H9 (cell line): ENCODE data around the gene ZC3H15. TPM values are rescaled to one million over a fixed set of nuclear protein-coding genes. Genes with fewer than 3 reads are reported as not detected.
A peak's percentile ranks its signal among the peaks of the same experiment; 100 is the strongest.
"Not testable (repeated sequence)": the region's sequence is repeated elsewhere in the genome, so short reads cannot be mapped to it uniquely, and the experiment has no call there.

Source experiments
- DNase-seq: peaks from one replicate; pipeline ENCODE4 v3.0.0-alpha.2; 2017
- H2AFZ ChIP-seq: one replicate; pipeline ENCODE4 v1.6.1; 2013; ENCODE audit warnings: mild to moderate bottlenecking, low read length, control low read depth, moderate library complexity
- H2AK5ac ChIP-seq: 2 replicates; pipeline ENCODE4 v1.6.1; 2013; ENCODE audit warnings: low read length, control low read depth, mixed read lengths; ENCODE audit not compliant: insufficient read length
- H2BK120ac ChIP-seq: one replicate; pipeline ENCODE4 v1.6.1; 2013; ENCODE audit warnings: low read depth, mild to moderate bottlenecking, low read length, control low read depth, inconsistent platforms; ENCODE audit not compliant: poor library complexity, severe bottlenecking
- H2BK12ac ChIP-seq: 2 replicates; pipeline ENCODE4 v1.6.1; 2013; ENCODE audit warnings: low read length, control low read depth, mixed read lengths, low read depth; ENCODE audit not compliant: insufficient read length
- H2BK15ac ChIP-seq: 2 replicates; pipeline ENCODE4 v1.6.1; 2013; ENCODE audit warnings: low read depth, low read length, control low read depth
- H2BK20ac ChIP-seq: one replicate; pipeline ENCODE4 v1.6.1; 2013; ENCODE audit warnings: low read depth, mild to moderate bottlenecking, low read length, control low read depth, inconsistent platforms; ENCODE audit not compliant: poor library complexity, severe bottlenecking
- H2BK5ac ChIP-seq: 2 replicates; pipeline ENCODE4 v1.6.1; 2013; ENCODE audit warnings: low read length, control low read depth, mixed read lengths; ENCODE audit not compliant: insufficient read length
- H3K14ac ChIP-seq: 2 replicates; pipeline ENCODE4 v1.6.1; 2013; ENCODE audit warnings: low read length, control low read depth; ENCODE audit not compliant: insufficient read depth
- H3K18ac ChIP-seq: 2 replicates; pipeline ENCODE4 v1.6.1; 2013; ENCODE audit warnings: low read depth, mild to moderate bottlenecking, mixed read lengths, low read length, control low read depth; ENCODE audit not compliant: insufficient read length
- H3K23ac ChIP-seq: 2 replicates; pipeline ENCODE4 v1.6.1; 2013; ENCODE audit warnings: low read length, control low read depth, mixed read lengths, low read depth; ENCODE audit not compliant: insufficient read length
- H3K23me2 ChIP-seq: 2 replicates; pipeline ENCODE4 v1.6.1; 2013; ENCODE audit warnings: low read depth, mild to moderate bottlenecking, mixed read lengths, low read length, control low read depth; ENCODE audit not compliant: insufficient read length, poor library complexity, severe bottlenecking
- H3K27ac ChIP-seq: 2 replicates; pipeline ENCODE4 v1.5.1; 2013; ENCODE audit warnings: low read length, control low read depth, mixed read lengths, low read depth; ENCODE audit not compliant: insufficient read length
- H3K27me3 ChIP-seq: 2 replicates; pipeline ENCODE4 v1.6.1; 2013; ENCODE audit warnings: low read length, control low read depth, inconsistent platforms; ENCODE audit not compliant: insufficient read depth
- H3K4ac ChIP-seq: 2 replicates; pipeline ENCODE4 v1.6.1; 2013; ENCODE audit warnings: low read depth, mild to moderate bottlenecking, control low read depth, inconsistent platforms, low read length, moderate library complexity
- H3K4me1 ChIP-seq: 2 replicates; pipeline ENCODE4 v1.6.1; 2013; ENCODE audit warnings: low read length, control low read depth, inconsistent platforms; ENCODE audit not compliant: insufficient read depth
- H3K4me2 ChIP-seq: 2 replicates; pipeline ENCODE4 v1.6.1; 2013; ENCODE audit warnings: low read length, control low read depth, mixed read lengths; ENCODE audit not compliant: insufficient read length, insufficient read depth
- H3K56ac ChIP-seq: 2 replicates; pipeline ENCODE4 v1.6.1; 2013; ENCODE audit warnings: low read depth, mild to moderate bottlenecking, mixed read lengths, low read length, control low read depth; ENCODE audit not compliant: insufficient read length
- H3K79me1 ChIP-seq: 2 replicates; pipeline ENCODE4 v1.6.1; 2013; ENCODE audit warnings: low read depth, mild to moderate bottlenecking, moderate library complexity, low read length, control low read depth, inconsistent platforms; ENCODE audit not compliant: insufficient read depth, poor library complexity, severe bottlenecking
- H3K79me2 ChIP-seq: 2 replicates; pipeline ENCODE4 v1.6.1; 2013; ENCODE audit warnings: low read length, control low read depth, inconsistent platforms; ENCODE audit not compliant: insufficient read depth
- H3K9ac ChIP-seq: 2 replicates; pipeline ENCODE4 v1.6.1; 2013; ENCODE audit warnings: low read length, control low read depth, mixed read lengths; ENCODE audit not compliant: insufficient read length; ENCODE audit errors: extremely low read depth
- H3K9me3 ChIP-seq: one replicate; pipeline ENCODE4 v1.6.1; 2013; ENCODE audit warnings: low read depth, low read length, inconsistent platforms; ENCODE audit not compliant: control insufficient read depth
- H3T11ph ChIP-seq: one replicate; pipeline ENCODE4 v1.6.1; 2013; ENCODE audit warnings: mild to moderate bottlenecking, low read length, control low read depth, inconsistent platforms
- H4K20me1 ChIP-seq: one replicate; pipeline ENCODE4 v1.6.1; 2013; ENCODE audit not compliant: control insufficient read depth, insufficient read length, insufficient read depth
- H4K5ac ChIP-seq: 2 replicates; pipeline ENCODE4 v1.6.1; 2013; ENCODE audit warnings: low read depth, mild to moderate bottlenecking, mixed read lengths, low read length, control low read depth; ENCODE audit not compliant: insufficient read length
- H4K8ac ChIP-seq: replicated peaks from 2 replicates; pipeline ENCODE4 v1.6.1; 2013; ENCODE audit warnings: low read length, control low read depth, mixed read lengths, low read depth; ENCODE audit not compliant: insufficient read length
- H4K91ac ChIP-seq: 2 replicates; pipeline ENCODE4 v1.6.1; 2013; ENCODE audit warnings: low read depth, mild to moderate bottlenecking, moderate library complexity, mixed read lengths, low read length, control low read depth; ENCODE audit not compliant: insufficient read length
- H3K27ac Mint-ChIP-seq, 3 experiments: 2 replicates in 2 of 3; 3 replicates in 1 of 3; pipeline ENCODE4 v1.8.0; 2020 to 2021; ENCODE audit warnings: mixed read lengths in 3 of 3, mild to moderate bottlenecking in 1 of 3, moderate library complexity in 1 of 3
- H3K27me3 Mint-ChIP-seq: 2 replicates; pipeline ENCODE4 v1.8.0; 2021; ENCODE audit warnings: low read depth, mild to moderate bottlenecking, moderate library complexity, mixed read lengths
- H3K36me3 Mint-ChIP-seq, 3 experiments: 2 replicates in 2 of 3; 3 replicates in 1 of 3; pipeline ENCODE4 v1.8.0; 2020 to 2021; ENCODE audit warnings: low read depth in 3 of 3, mixed read lengths in 3 of 3; ENCODE audit not compliant: insufficient read depth in 1 of 3
- H3K4me1 Mint-ChIP-seq, 2 experiments: 2 replicates each; pipeline ENCODE4 v1.8.0; 2020; ENCODE audit warnings: mixed read lengths in 2 of 2
- H3K4me3 Mint-ChIP-seq, 2 experiments: 2 replicates in 1 of 2; 3 replicates in 1 of 2; pipeline ENCODE4 v1.8.0; 2020 to 2021; ENCODE audit warnings: mild to moderate bottlenecking in 2 of 2, mixed read lengths in 2 of 2, moderate library complexity in 1 of 2
- H3K9me3 Mint-ChIP-seq, 2 experiments: 2 replicates in 1 of 2; 3 replicates in 1 of 2; pipeline ENCODE4 v1.8.0; 2020; ENCODE audit warnings: mild to moderate bottlenecking in 2 of 2, mixed read lengths in 2 of 2, moderate library complexity in 1 of 2
- CTCF ChIP-seq: fragments of 200-600 bp; sonication (generic); conservative IDR thresholded peaks from 3 replicates; pipeline ENCODE4 v1.8.0; 2021; ENCODE audit warnings: antibody characterized with exemption, mild to moderate bottlenecking
- WGBS: extraction: QIAGEN DNeasy Blood & Tissue Kit; methylation state at CpG from one replicate; pipeline ENCODE4 v1.1.7; 2013; ENCODE audit warnings: missing lambda C conversion rate, low lambda C conversion rate, mixed read lengths; ENCODE audit not compliant: insufficient read length; ENCODE audit errors: extremely low coverage; 5-methylcytosine and 5-hydroxymethylcytosine counted together
- total RNA-seq: library from RNA; stranded (reverse); gene quantifications from 2 replicates; pipeline ENCODE4 v1.2.1, GENCODE V29; 2021

The ZC3H15 gene
- total RNA-seq, 1 experiment from 2014 or later, result 71.3 TPM

- H2BK15ac ChIP-seq, result no peak overlapping the region
- no peak overlapping the region for H3K4me2 ChIP-seq
- H4K8ac ChIP-seq, result no peak overlapping the region
- no peak for DNase-seq
- H3K4me3 Mint-ChIP-seq, result no peak overlapping the region
- H4K5ac ChIP-seq, result no peak overlapping the region
- no peak overlapping the region for H2BK20ac ChIP-seq
- H3K14ac ChIP-seq, result no peak overlapping the region
- no peak overlapping the region for H3T11ph ChIP-seq
- H2BK12ac ChIP-seq, result no peak overlapping the region
- H3K4ac ChIP-seq, result no peak overlapping the region
- peaks cover 8 to 14% of the 10 kb centered on the region in 2 experiments for H3K4me1 Mint-ChIP-seq
- no peak for TF ChIP-seq CTCF
- H3K9ac ChIP-seq, result no peak overlapping the region
- no peaks in the 10 kb centered on the region for H4K20me1 ChIP-seq
- no peak overlapping the region for H3K56ac ChIP-seq
- no peaks in the 10 kb centered on the region for H3K79me2 ChIP-seq
- H3K27ac ChIP-seq, result no peak overlapping the region
- H2BK5ac ChIP-seq, result no peak overlapping the region
- no peak overlapping the region for H3K23ac ChIP-seq
- H4K91ac ChIP-seq, result no peak overlapping the region
- no peaks in the 10 kb centered on the region for H3K27me3 ChIP-seq
- no peaks in the 10 kb centered on the region for H3K9me3 ChIP-seq
- WGBS, result no CpG with 5 or more reads among the region's 3 CpGs
- no peak overlapping the region for H3K18ac ChIP-seq
- H2AK5ac ChIP-seq, result no peak overlapping the region
- no peaks in the 10 kb centered on the region for H3K4me1 ChIP-seq
- peak overlapping the region in 1 of 3 experiments; percentile 53; a peak in 1 of 7 replicates for H3K27ac Mint-ChIP-seq
- H2AFZ ChIP-seq, result no peak overlapping the region
- H3K36me3 Mint-ChIP-seq, result peaks cover 7 to 18% (median 9%) of the 10 kb centered on the region in 3 experiments; a peak in 6 of 7 replicates
- no peaks in the 10 kb centered on the region for H3K27me3 Mint-ChIP-seq
- peaks cover 0 to 2% of the 10 kb centered on the region in 2 experiments; a peak in 1 of 5 replicates for H3K9me3 Mint-ChIP-seq
- H3K79me1 ChIP-seq, result no peaks in the 10 kb centered on the region
- no peak overlapping the region for H2BK120ac ChIP-seq
- H3K23me2 ChIP-seq, result no peaks in the 10 kb centered on the region
Measured at GRCh38 chr2:186518945-186519344, 32.9 kb downstream of the ZC3H15 start.

- Mint-ChIP-seq H3K4me1 (peaks cover 8 to 14% of the 10 kb centered on the region in 2 experiments), H3K27ac (peak overlapping the region in 2 of 3 experiments; percentile 19 to 27; a peak in 3 of 7 replicates), H3K36me3 (peaks cover 7 to 16% (median 12%) of the 10 kb centered on the region in 3 experiments)
- WGBS, result no CpG with 5 or more reads among the region's 9 CpGs
- not testable (repeated sequence) for H3T11ph ChIP-seq, H3K9ac ChIP-seq, H4K8ac ChIP-seq, H2BK20ac ChIP-seq, H3K27me3 ChIP-seq, H3K27ac ChIP-seq, H3K9me3 ChIP-seq, H3K23me2 ChIP-seq, H4K91ac ChIP-seq, H3K56ac ChIP-seq, H3K27me3 Mint-ChIP-seq, DNase-seq, H2AFZ ChIP-seq, H2BK120ac ChIP-seq, H3K4ac ChIP-seq, H3K18ac ChIP-seq, H3K9me3 Mint-ChIP-seq, H2BK12ac ChIP-seq, H3K79me2 ChIP-seq, H3K4me1 ChIP-seq, H4K5ac ChIP-seq, H2AK5ac ChIP-seq, H3K4me2 ChIP-seq, H3K4me3 Mint-ChIP-seq, H3K14ac ChIP-seq, H2BK15ac ChIP-seq, H2BK5ac ChIP-seq, H3K23ac ChIP-seq, H4K20me1 ChIP-seq, H3K79me1 ChIP-seq
Measured at GRCh38 chr2:186521570-186522153, 35.6 kb downstream of the ZC3H15 start.
